ENCODE measurements around the gene EGFLAM. TPM values are rescaled to one million over a fixed set of nuclear protein-coding genes. Genes with fewer than 3 reads are reported as not detected.

Gene EGFLAM
- total RNA-seq, 1 donor from 2014 or later, result 13.2 TPM

- Mint-ChIP-seq H3K4me1 (ENCODE audit: low read depth, unreplicated experiment) (no peaks in the 10 kb centered on the region), H3K36me3 (ENCODE audit: unreplicated experiment) (no peaks in the 10 kb centered on the region), H3K4me3 (ENCODE audit: unreplicated experiment) (no peak overlapping the region), H3K27me3 (ENCODE audit: unreplicated experiment) (no peaks in the 10 kb centered on the region), H3K27ac (ENCODE audit: unreplicated experiment) (no peak overlapping the region), H3K9me3 (ENCODE audit: unreplicated experiment) (no peaks in the 10 kb centered on the region)
- DNase-seq, result no peak
- TF ChIP-seq CTCF (IDR thresholded peaks at IDR 0.05; ENCODE audit: partially characterized antibody, unreplicated experiment), result no peak
Measured at GRCh38 chr5:38458174-38458573, 199.8 kb downstream of the EGFLAM start.

GRCh38 chr5:38462976-38463633 is 204.7 kb downstream of the EGFLAM start:
- Mint-ChIP-seq H3K4me1 (ENCODE audit: low read depth, unreplicated experiment) (no peaks in the 10 kb centered on the region), H3K4me3 (ENCODE audit: unreplicated experiment) (no peak overlapping the region), H3K9me3 (ENCODE audit: unreplicated experiment) (no peaks in the 10 kb centered on the region), H3K36me3 (ENCODE audit: unreplicated experiment) (no peaks in the 10 kb centered on the region), H3K27me3 (ENCODE audit: unreplicated experiment) (no peaks in the 10 kb centered on the region), H3K27ac (ENCODE audit: unreplicated experiment) (no peak overlapping the region)
- TF ChIP-seq CTCF (IDR thresholded peaks at IDR 0.05; ENCODE audit: partially characterized antibody, unreplicated experiment), result no peak
- no peak for DNase-seq

GRCh38 chr5:38463634-38464521 is 205.5 kb downstream of the EGFLAM start:
- Mint-ChIP-seq H3K36me3 (ENCODE audit: unreplicated experiment) (no peaks in the 10 kb centered on the region), H3K27me3 (ENCODE audit: unreplicated experiment) (peaks cover 2% of the 10 kb centered on the region), H3K4me1 (ENCODE audit: low read depth, unreplicated experiment) (peaks cover 7% of the 10 kb centered on the region), H3K4me3 (ENCODE audit: unreplicated experiment) (no peak overlapping the region), H3K27ac (ENCODE audit: unreplicated experiment) (no peak overlapping the region), H3K9me3 (ENCODE audit: unreplicated experiment) (peaks cover 3% of the 10 kb centered on the region)
- DNase-seq, result no peak
- TF ChIP-seq CTCF (IDR thresholded peaks at IDR 0.05; ENCODE audit: partially characterized antibody, unreplicated experiment), result no peak

- no peak overlapping the region for H3K27ac Mint-ChIP-seq (ENCODE audit: unreplicated experiment)
- H3K4me3 Mint-ChIP-seq (ENCODE audit: unreplicated experiment), result no peak overlapping the region
- H3K4me1 Mint-ChIP-seq (ENCODE audit: low read depth, unreplicated experiment), result peaks cover 15% of the 10 kb centered on the region
- H3K9me3 Mint-ChIP-seq (ENCODE audit: unreplicated experiment), result peaks cover 6% of the 10 kb centered on the region
- H3K36me3 Mint-ChIP-seq (ENCODE audit: unreplicated experiment), result no peaks in the 10 kb centered on the region
- H3K27me3 Mint-ChIP-seq (ENCODE audit: unreplicated experiment), result peaks cover 2% of the 10 kb centered on the region
- DNase-seq, result no peak
- no peak for TF ChIP-seq CTCF (IDR thresholded peaks at IDR 0.05; ENCODE audit: partially characterized antibody, unreplicated experiment)
Measured at GRCh38 chr5:38465061-38465460, 206.7 kb downstream of the EGFLAM start.
